Stimulated activated CD8-positive, alpha-beta memory T cell treated with anti-CD3 and anti-CD28 coated beads, Interleukin-15, amount 100 ng/mL, for 24 hours (primary cell): Measurements from ENCODE around the gene HCN2.
"Not testable (repeated sequence)": the region's sequence is repeated elsewhere in the genome, so short reads cannot be mapped to it uniquely, and the experiment has no call there.

Experiments used
- DNase-seq: peaks from one replicate; pipeline ENCODE4 v3.0.0-alpha.2; 2020; ENCODE audit warnings: low read depth

HCN2 gene

GRCh38 chr19:620166-620862 lies 30.6 kb downstream of the HCN2 start:
- no peak for DNase-seq

- not testable (repeated sequence) for DNase-seq
These were observed 31.5 kb downstream of the HCN2 start for GRCh38 chr19:621191-621590.

GRCh38 chr19:621819-622218 lies 32.1 kb downstream of the HCN2 start:
- DNase-seq, result no peak

- DNase-seq, result no peak
These were observed 33.0 kb downstream of the HCN2 start for GRCh38 chr19:622666-623065.

GRCh38 chr19:623175-623916 lies 33.7 kb downstream of the HCN2 start:
- no peak for DNase-seq

GRCh38 chr19:623974-624373 lies 34.3 kb downstream of the HCN2 start:
- no peak for DNase-seq

- DNase-seq, result no peak
These were observed 34.9 kb downstream of the HCN2 start for GRCh38 chr19:624433-625109.

- no peak for DNase-seq
These were observed 35.6 kb downstream of the HCN2 start for GRCh38 chr19:625257-625656.

- not testable (repeated sequence) for DNase-seq
These were observed 36.9 kb downstream of the HCN2 start for GRCh38 chr19:626566-626965.

GRCh38 chr19:628168-628567 lies 38.5 kb downstream of the HCN2 start:
- no peak for DNase-seq

GRCh38 chr19:629515-629914 lies 39.8 kb downstream of the HCN2 start:
- not testable (repeated sequence) for DNase-seq

- no peak for DNase-seq
These were observed 40.5 kb downstream of the HCN2 start for GRCh38 chr19:629961-630714.

- DNase-seq, result no peak
These were observed 42.9 kb downstream of the HCN2 start for GRCh38 chr19:632579-633067.

- DNase-seq, result peak; percentile 91
These were observed 43.5 kb downstream of the HCN2 start, which contains the start of gene POLRMT for GRCh38 chr19:633068-633785. Gene POLRMT (minus strand): TSS chr19:633537. CDS start chr19:633512, 25 bp downstream.

- no peak for DNase-seq
These were observed 44.3 kb downstream of the HCN2 start for GRCh38 chr19:633786-634639.

GRCh38 chr19:634975-635652 lies 45.4 kb downstream of the HCN2 start:
- DNase-seq, result no peak

- no peak for DNase-seq
These were observed 49.2 kb downstream of the HCN2 start for GRCh38 chr19:638906-639252.

GRCh38 chr19:639253-640160 lies 49.8 kb downstream of the HCN2 start, which contains the start of gene FGF22:
Gene FGF22 (plus strand): TSS chr19:639879. CDS start chr19:639926, 47 bp downstream.
- DNase-seq, result peak; percentile 94

- DNase-seq, result no peak
These were observed 50.5 kb downstream of the HCN2 start for GRCh38 chr19:640161-640558.
